Smooth muscle cell (in vitro differentiated cells): ENCODE results near the gene TBR1. TPM values are rescaled to one million over a fixed set of nuclear protein-coding genes. Genes with fewer than 3 reads are reported as not detected.

ENCODE experiments used
- DNase-seq: peaks from one replicate; lab custom pipeline; 2025; ENCODE audit not compliant: unreplicated experiment; lab: John Stamatoyannopoulos, UW
- H2AFZ ChIP-seq: fragments of 200-600 bp; sonication (generic); 2 replicates; pipeline ENCODE4 v1.6.0; 2016; ENCODE audit warnings: antibody characterized with exemption, low read depth, mild to moderate bottlenecking
- H3F3A ChIP-seq: fragments of 200-600 bp; sonication (generic); 2 replicates; pipeline ENCODE4 v1.6.0; 2017; ENCODE audit warnings: antibody characterized with exemption, low read depth
- H3K27ac ChIP-seq: fragments of 200-600 bp; sonication (generic); 2 replicates; pipeline ENCODE4 v1.5.1; 2016; ENCODE audit warnings: low read depth, mild to moderate bottlenecking
- H3K27me3 ChIP-seq: fragments of 200-600 bp; sonication (generic); 2 replicates; pipeline ENCODE4 v1.6.1; 2016; ENCODE audit warnings: low read depth, mild to moderate bottlenecking
- H3K36me3 ChIP-seq: fragments of 200-600 bp; sonication (generic); 2 replicates; pipeline ENCODE4 v1.5.1; 2016; ENCODE audit warnings: low read depth
- H3K4me1 ChIP-seq: fragments of 200-600 bp; sonication (generic); 2 replicates; pipeline ENCODE4 v1.5.1; 2016; ENCODE audit warnings: low read depth
- H3K4me2 ChIP-seq: fragments of 200-600 bp; sonication (generic); 2 replicates; pipeline ENCODE4 v1.6.0; 2016; ENCODE audit warnings: mild to moderate bottlenecking
- H3K4me3 ChIP-seq: fragments of 200-600 bp; sonication (generic); 2 replicates; pipeline ENCODE4 v1.5.1; 2016; ENCODE audit warnings: mild to moderate bottlenecking
- H3K79me2 ChIP-seq: fragments of 200-600 bp; sonication (generic); 2 replicates; pipeline ENCODE4 v1.6.0; 2016; ENCODE audit warnings: low read depth, mild to moderate bottlenecking
- H3K9ac ChIP-seq: fragments of 200-600 bp; sonication (generic); 2 replicates; pipeline ENCODE4 v1.6.0; 2016; ENCODE audit warnings: low read depth
- H3K9me3 ChIP-seq: fragments of 200-600 bp; sonication (generic); replicated peaks from 2 replicates; pipeline ENCODE4 v1.5.1; 2016; ENCODE audit warnings: low read depth
- H4K20me1 ChIP-seq: fragments of 200-600 bp; sonication (generic); 2 replicates; pipeline ENCODE4 v1.6.0; 2016; ENCODE audit warnings: low read depth
- WGBS: methylation state at CpG from one replicate; pipeline ENCODE4 v1.1.7; 2016; ENCODE audit warnings: low lambda C conversion rate; 5-methylcytosine and 5-hydroxymethylcytosine counted together
- polyA plus RNA-seq: library from polyadenylated mRNA; unstranded; fragments of >200 nt; fragmentation: Nextera tagmentation; extraction: Ambion mirVana; gene quantifications from 2 replicates; pipeline ENCODE4 v1.2.1, GENCODE V29; 2016
- total RNA-seq: library from RNA; depleted of rRNA; stranded (reverse); fragments of >200 nt; gene quantifications from 2 replicates; pipeline ENCODE4 v1.2.3, GENCODE V29; 2014
- TF ChIP-seq, protein P1 (sequence below): fragments of 200-600 bp; sonication (generic); IDR thresholded peaks from 2 replicates; pipeline ENCODE4 v1.5.1; 2017; ENCODE audit warnings: borderline replicate concordance, mild to moderate bottlenecking, antibody characterized with exemption; ENCODE audit not compliant: insufficient read depth, poor library complexity, severe bottlenecking

TBR1 gene
- total and polyA plus RNA-seq, 2 experiments from 2014 or later, result 2.3 TPM; not detected in 1

DNA sequence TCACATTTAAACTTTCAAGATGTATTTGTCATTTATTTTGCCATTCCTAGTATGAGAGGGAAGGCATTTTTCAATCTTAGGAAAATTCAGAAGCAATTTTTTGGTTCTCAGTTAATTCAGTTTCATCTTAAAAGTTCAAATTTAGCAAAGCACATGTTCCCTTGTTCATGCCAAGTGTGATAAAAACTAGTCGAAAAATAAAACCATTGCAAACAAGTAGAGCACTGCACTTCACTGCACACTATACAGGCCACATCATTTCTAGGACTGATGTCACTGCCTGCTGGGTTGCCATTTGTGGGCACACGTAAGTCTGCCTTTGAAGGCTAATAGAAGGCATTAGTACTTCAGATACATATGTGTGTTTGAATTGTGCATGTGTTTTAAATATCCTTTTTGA lies 14.3 kb downstream of the TBR1 start:
- peaks cover 100% of the 10 kb centered on the region for H3K27me3 ChIP-seq

DNA sequence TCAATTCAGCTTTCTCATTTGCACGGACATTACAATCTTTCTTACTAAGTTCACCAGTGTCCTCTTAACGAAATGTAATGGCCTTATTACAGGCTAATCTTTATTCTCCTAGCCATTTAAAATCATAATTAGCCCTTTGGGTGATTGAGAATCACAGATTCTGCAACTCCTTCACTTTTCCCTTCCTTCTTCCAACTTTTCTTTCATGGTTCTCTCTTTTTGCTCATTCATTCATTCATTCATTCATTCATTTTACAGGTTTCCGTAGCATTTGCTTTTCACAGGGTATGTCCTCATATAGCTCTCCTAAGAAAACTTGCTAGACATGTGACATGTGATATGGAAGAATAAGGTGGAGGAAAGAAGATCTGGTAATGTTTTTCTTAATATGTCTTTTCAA lies 16.0 kb downstream of the TBR1 start:
- no peak overlapping the region for H2AFZ ChIP-seq
- no peaks in the 10 kb centered on the region for H3K36me3 ChIP-seq
- no peaks in the 10 kb centered on the region for H3K9me3 ChIP-seq
- peaks cover 92% of the 10 kb centered on the region for H3K27me3 ChIP-seq
- TF ChIP-seq, protein P1, sequence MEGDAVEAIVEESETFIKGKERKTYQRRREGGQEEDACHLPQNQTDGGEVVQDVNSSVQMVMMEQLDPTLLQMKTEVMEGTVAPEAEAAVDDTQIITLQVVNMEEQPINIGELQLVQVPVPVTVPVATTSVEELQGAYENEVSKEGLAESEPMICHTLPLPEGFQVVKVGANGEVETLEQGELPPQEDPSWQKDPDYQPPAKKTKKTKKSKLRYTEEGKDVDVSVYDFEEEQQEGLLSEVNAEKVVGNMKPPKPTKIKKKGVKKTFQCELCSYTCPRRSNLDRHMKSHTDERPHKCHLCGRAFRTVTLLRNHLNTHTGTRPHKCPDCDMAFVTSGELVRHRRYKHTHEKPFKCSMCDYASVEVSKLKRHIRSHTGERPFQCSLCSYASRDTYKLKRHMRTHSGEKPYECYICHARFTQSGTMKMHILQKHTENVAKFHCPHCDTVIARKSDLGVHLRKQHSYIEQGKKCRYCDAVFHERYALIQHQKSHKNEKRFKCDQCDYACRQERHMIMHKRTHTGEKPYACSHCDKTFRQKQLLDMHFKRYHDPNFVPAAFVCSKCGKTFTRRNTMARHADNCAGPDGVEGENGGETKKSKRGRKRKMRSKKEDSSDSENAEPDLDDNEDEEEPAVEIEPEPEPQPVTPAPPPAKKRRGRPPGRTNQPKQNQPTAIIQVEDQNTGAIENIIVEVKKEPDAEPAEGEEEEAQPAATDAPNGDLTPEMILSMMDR, result no peak
- H4K20me1 ChIP-seq, result no peaks in the 10 kb centered on the region
- no peak for DNase-seq
- H3K4me2 ChIP-seq, result no peak overlapping the region
- WGBS, result 78% methylated on average over 3 of the region's 3 CpGs
- no peaks in the 10 kb centered on the region for H3K4me1 ChIP-seq
- H3K79me2 ChIP-seq, result no peaks in the 10 kb centered on the region
- no peak overlapping the region for H3K9ac ChIP-seq
- H3F3A ChIP-seq, result no peaks in the 10 kb centered on the region
- H3K27ac ChIP-seq, result no peak overlapping the region
- no peak overlapping the region for H3K4me3 ChIP-seq

More for the DNA sequence above, 14.3 kb downstream of the TBR1 start:
- no peaks in the 10 kb centered on the region for H3K4me1 ChIP-seq
- WGBS, result 79% methylated on average over 2 of the region's 2 CpGs
- no peaks in the 10 kb centered on the region for H4K20me1 ChIP-seq
- no peaks in the 10 kb centered on the region for H3K9me3 ChIP-seq
- no peak overlapping the region for H3K4me2 ChIP-seq
- H3K36me3 ChIP-seq, result no peaks in the 10 kb centered on the region
- H3K9ac ChIP-seq, result no peak overlapping the region
- H3K4me3 ChIP-seq, result no peak overlapping the region
- TF ChIP-seq, protein P1, result no peak
- no peaks in the 10 kb centered on the region for H3K79me2 ChIP-seq
- DNase-seq, result no peak
- no peak overlapping the region for H2AFZ ChIP-seq
- H3F3A ChIP-seq, result no peaks in the 10 kb centered on the region
- H3K27ac ChIP-seq, result no peak overlapping the region

DNA sequence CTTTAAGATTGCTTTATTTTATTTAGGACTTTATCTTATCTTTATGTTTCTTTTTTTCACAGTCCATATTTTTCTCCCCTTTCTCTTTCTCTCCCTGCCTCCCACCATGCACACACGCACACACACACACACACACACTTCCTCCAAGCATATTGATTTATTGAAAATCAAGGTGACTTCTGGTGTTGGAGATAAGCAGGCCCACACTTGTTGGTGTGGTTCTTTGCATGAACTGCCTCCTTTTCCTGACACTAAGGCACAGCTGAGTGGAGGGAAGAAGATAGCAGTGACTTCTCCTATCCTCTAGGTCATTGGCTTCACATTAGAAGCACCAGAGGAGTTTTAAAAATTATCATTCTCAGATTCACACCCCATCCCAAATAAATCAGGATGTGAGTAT lies 18.0 kb downstream of the TBR1 start:
- H2AFZ ChIP-seq, result no peak overlapping the region
- no peak overlapping the region for H3K4me2 ChIP-seq
- no peaks in the 10 kb centered on the region for H3K4me1 ChIP-seq
- no peaks in the 10 kb centered on the region for H3K36me3 ChIP-seq
- H3F3A ChIP-seq, result no peaks in the 10 kb centered on the region
- no peaks in the 10 kb centered on the region for H4K20me1 ChIP-seq
- TF ChIP-seq, protein P1, result no peak
- no peak overlapping the region for H3K27ac ChIP-seq
- H3K27me3 ChIP-seq, result peaks cover 89% of the 10 kb centered on the region
- no peak overlapping the region for H3K4me3 ChIP-seq
- H3K9me3 ChIP-seq, result no peaks in the 10 kb centered on the region
- no peak for DNase-seq
- no peak overlapping the region for H3K9ac ChIP-seq
- H3K79me2 ChIP-seq, result no peaks in the 10 kb centered on the region
- WGBS, result 55% methylated on average over 1 of the region's 1 CpG

DNA sequence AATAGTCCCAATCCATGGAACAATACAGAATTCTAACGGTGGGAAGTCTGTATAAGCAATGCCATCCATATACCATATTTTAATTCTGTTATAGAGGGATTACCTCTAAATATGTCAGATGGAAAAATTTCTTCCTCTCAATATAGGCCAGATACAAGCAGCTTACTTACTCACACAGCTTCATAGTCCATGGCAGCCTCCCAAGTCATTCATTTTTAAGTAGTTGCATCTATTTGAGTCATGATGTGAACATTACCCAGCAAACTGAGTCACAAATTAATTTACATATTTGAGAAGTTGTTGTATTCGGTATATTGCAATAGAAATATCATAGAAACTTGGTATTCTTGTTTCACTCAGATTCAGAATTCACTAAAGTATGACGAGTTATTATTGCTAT lies 20.3 kb downstream of the TBR1 start:
- no peaks in the 10 kb centered on the region for H3K79me2 ChIP-seq
- H3K4me3 ChIP-seq, result no peak overlapping the region
- TF ChIP-seq, protein P1, result no peak
- no peaks in the 10 kb centered on the region for H3K4me1 ChIP-seq
- 74% methylated on average over 3 of the region's 3 CpGs for WGBS
- H4K20me1 ChIP-seq, result no peaks in the 10 kb centered on the region
- H2AFZ ChIP-seq, result no peak overlapping the region
- peaks cover 76% of the 10 kb centered on the region for H3K27me3 ChIP-seq
- no peak overlapping the region for H3K27ac ChIP-seq
- no peaks in the 10 kb centered on the region for H3K9me3 ChIP-seq
- H3K4me2 ChIP-seq, result no peak overlapping the region
- DNase-seq, result no peak
- H3K36me3 ChIP-seq, result no peaks in the 10 kb centered on the region
- no peak overlapping the region for H3K9ac ChIP-seq
- H3F3A ChIP-seq, result no peaks in the 10 kb centered on the region
